Calu3 (cell line): ENCODE measurements around the gene OCIAD2. TPM values are rescaled to one million over a fixed set of nuclear protein-coding genes. Genes with fewer than 3 reads are reported as not detected.

ENCODE experiments used
- BruUV-seq: library from RNA; stranded (reverse); fragments of 400-500 nt; replicated peaks from 2 replicates; lab custom pipeline; 2021; lab: Mats Ljungman, UMichigan
- CTCF ChIA-PET: fragments of 300-600 bp; sonication (Branson Sonifier 250); formaldehyde crosslinking; loops from one replicate; lab custom pipeline; 2022; ENCODE audit warnings: antibody characterized with exemption; lab: Charles Lee
- DNase-seq: peaks from one replicate; pipeline ENCODE4 v3.0.0; 2022
- H3K27ac Mint-ChIP-seq: one replicate; pipeline ENCODE4 v1.8.0; 2022; ENCODE audit warnings: mixed read lengths; ENCODE audit not compliant: unreplicated experiment
- H3K27me3 Mint-ChIP-seq: one replicate; pipeline ENCODE4 v1.8.0; 2022; ENCODE audit warnings: mixed read lengths; ENCODE audit not compliant: unreplicated experiment
- H3K36me3 Mint-ChIP-seq: one replicate; pipeline ENCODE4 v1.8.0; 2022; ENCODE audit warnings: mild to moderate bottlenecking, moderate library complexity, mixed read lengths; ENCODE audit not compliant: insufficient read depth, unreplicated experiment
- H3K4me1 Mint-ChIP-seq: one replicate; pipeline ENCODE4 v1.8.0; 2022; ENCODE audit warnings: mild to moderate bottlenecking, low read depth, mixed read lengths; ENCODE audit not compliant: unreplicated experiment
- H3K4me3 Mint-ChIP-seq: one replicate; pipeline ENCODE4 v1.8.0; 2022; ENCODE audit warnings: mild to moderate bottlenecking, low read depth, moderate library complexity, mixed read lengths; ENCODE audit not compliant: unreplicated experiment
- H3K9me3 Mint-ChIP-seq: one replicate; pipeline ENCODE4 v1.8.0; 2022; ENCODE audit warnings: low read depth, mixed read lengths; ENCODE audit not compliant: unreplicated experiment
- intact Hi-C: fragments of 100-400 bp; cut with micrococcal nuclease; formaldehyde crosslinking; loops from one replicate; pipeline ENCODE4 v1.10.0; 2022; ENCODE audit not compliant: unreplicated experiment
- total RNA-seq: library from RNA; stranded (reverse); gene quantifications from 2 replicates; pipeline ENCODE4 v1.2.3, GENCODE V29; 2022
- TF ChIP-seq, protein P1 (sequence below): fragments of 200-600 bp; IDR thresholded peaks from one replicate; pipeline ENCODE4 v1.8.0; 2022; ENCODE audit warnings: antibody characterized with exemption; ENCODE audit not compliant: unreplicated experiment

OCIAD2 gene
- total RNA-seq, 1 experiment from 2014 or later: 182 TPM

GRCh38 chr4:48841045-48841827 lies 65.3 kb downstream of the OCIAD2 start:
- CTCF ChIA-PET: no interaction called here
- DNase-seq: no peak
- Mint-ChIP-seq H3K4me3 (no peak overlapping the region), H3K4me1 (no peaks in the 10 kb centered on the region), H3K27me3 (no peaks in the 10 kb centered on the region), H3K36me3 (peaks cover 9% of the 10 kb centered on the region), H3K27ac (no peak overlapping the region), H3K9me3 (no peaks in the 10 kb centered on the region)
- intact Hi-C loops: loop anchor here (10.0 kb wide), 1 partner anchor 266 kb away; no protein-coding TSS in a partner anchor
- no TSS peak for BruUV-seq
- TF ChIP-seq, protein P1, sequence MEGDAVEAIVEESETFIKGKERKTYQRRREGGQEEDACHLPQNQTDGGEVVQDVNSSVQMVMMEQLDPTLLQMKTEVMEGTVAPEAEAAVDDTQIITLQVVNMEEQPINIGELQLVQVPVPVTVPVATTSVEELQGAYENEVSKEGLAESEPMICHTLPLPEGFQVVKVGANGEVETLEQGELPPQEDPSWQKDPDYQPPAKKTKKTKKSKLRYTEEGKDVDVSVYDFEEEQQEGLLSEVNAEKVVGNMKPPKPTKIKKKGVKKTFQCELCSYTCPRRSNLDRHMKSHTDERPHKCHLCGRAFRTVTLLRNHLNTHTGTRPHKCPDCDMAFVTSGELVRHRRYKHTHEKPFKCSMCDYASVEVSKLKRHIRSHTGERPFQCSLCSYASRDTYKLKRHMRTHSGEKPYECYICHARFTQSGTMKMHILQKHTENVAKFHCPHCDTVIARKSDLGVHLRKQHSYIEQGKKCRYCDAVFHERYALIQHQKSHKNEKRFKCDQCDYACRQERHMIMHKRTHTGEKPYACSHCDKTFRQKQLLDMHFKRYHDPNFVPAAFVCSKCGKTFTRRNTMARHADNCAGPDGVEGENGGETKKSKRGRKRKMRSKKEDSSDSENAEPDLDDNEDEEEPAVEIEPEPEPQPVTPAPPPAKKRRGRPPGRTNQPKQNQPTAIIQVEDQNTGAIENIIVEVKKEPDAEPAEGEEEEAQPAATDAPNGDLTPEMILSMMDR: no peak

DNA sequence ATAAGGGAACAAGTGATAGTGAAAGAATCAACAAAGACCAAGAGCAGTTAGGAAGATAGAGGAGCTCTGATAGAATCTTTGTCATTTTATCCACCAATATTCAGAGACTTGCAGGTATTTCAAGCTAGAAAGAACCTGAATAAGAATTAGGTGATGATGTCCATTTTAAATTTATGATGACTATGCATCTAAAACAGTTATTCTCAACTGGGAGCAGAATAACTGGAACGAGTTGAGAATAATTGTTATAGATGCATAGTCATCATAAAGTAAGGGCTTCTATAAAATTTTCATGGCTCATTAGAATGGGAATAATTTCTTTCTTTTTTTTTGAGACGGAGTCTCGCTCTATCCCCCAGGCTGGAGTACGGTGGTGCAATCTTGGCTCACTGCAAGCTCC lies 69.9 kb downstream of the OCIAD2 start:
- intact Hi-C loops: no loop called here
- Mint-ChIP-seq H3K27ac (no peak overlapping the region), H3K9me3 (no peaks in the 10 kb centered on the region), H3K27me3 (no peaks in the 10 kb centered on the region), H3K4me3 (no peak overlapping the region), H3K4me1 (no peaks in the 10 kb centered on the region), H3K36me3 (peaks cover 22% of the 10 kb centered on the region)
- DNase-seq: no peak
- TF ChIP-seq, protein P1: no peak
- BruUV-seq: no TSS peak
- CTCF ChIA-PET: no interaction called here

Other genes starting within 250 kb of the OCIAD2 start
- gene FRYL, start 126.5 kb downstream of the OCIAD2 start, total RNA-seq: 45.8 and 52.5 TPM in 2 replicates
- gene OCIAD1, start 75.7 kb downstream of the OCIAD2 start, total RNA-seq: 97.6 and 103 TPM in 2 replicates
- not detected in 2 replicates for gene CWH43, start 79.5 kb upstream of the OCIAD2 start, total RNA-seq